GM23338 (cell line): ENCODE data around the gene KIF5A. TPM values are rescaled to one million over a fixed set of nuclear protein-coding genes. Genes with fewer than 3 reads are reported as not detected.
"Not testable (repeated sequence)": the region's sequence is repeated elsewhere in the genome, so short reads cannot be mapped to it uniquely, and the experiment has no call there.

Source experiments
- ATAC-seq: fragments of 200-7000 bp; cut with Tn5 transposase; 3 replicates; pipeline ENCODE4 v1.9.1; 2020
- DNase-seq: peaks from one replicate; pipeline ENCODE4 v3.0.0-alpha.2; 2015; ENCODE audit warnings: low spot score
- H2AFZ ChIP-seq: fragments of 200-600 bp; sonication (generic); 2 replicates; pipeline ENCODE4 v1.8.0; 2016; ENCODE audit warnings: antibody characterized with exemption, mild to moderate bottlenecking, moderate library complexity
- H3F3A ChIP-seq: fragments of 200-600 bp; sonication (generic); replicated peaks from 2 replicates; pipeline ENCODE4 v1.8.0; 2017; ENCODE audit warnings: antibody characterized with exemption, mixed run types, low read depth
- H3K27ac ChIP-seq: fragments of 200-600 bp; sonication (generic); 2 replicates; pipeline ENCODE4 v1.6.1; 2016; ENCODE audit warnings: low read depth
- H3K27me3 ChIP-seq: fragments of 200-600 bp; sonication (generic); 2 replicates; pipeline ENCODE4 v1.8.0; 2016; ENCODE audit warnings: mild to moderate bottlenecking, mixed run types, moderate library complexity; ENCODE audit not compliant: insufficient read depth
- H3K36me3 ChIP-seq: fragments of 200-600 bp; sonication (generic); 2 replicates; pipeline ENCODE4 v1.8.0; 2016; ENCODE audit warnings: mild to moderate bottlenecking; ENCODE audit not compliant: insufficient read depth
- H3K4me1 ChIP-seq: fragments of 200-600 bp; sonication (generic); 2 replicates; pipeline ENCODE4 v1.8.0; 2016; ENCODE audit warnings: mild to moderate bottlenecking, moderate library complexity; ENCODE audit not compliant: insufficient read depth
- H3K4me2 ChIP-seq: fragments of 200-600 bp; sonication (generic); 2 replicates; pipeline ENCODE4 v1.7.1; 2017; ENCODE audit warnings: mixed run types
- H3K4me3 ChIP-seq: fragments of 200-600 bp; sonication (generic); 2 replicates; pipeline ENCODE4 v1.6.1; 2016; ENCODE audit warnings: mixed run types
- H3K79me2 ChIP-seq: fragments of 200-600 bp; sonication (generic); replicated peaks from 2 replicates; pipeline ENCODE4 v1.8.0; 2017; ENCODE audit warnings: mild to moderate bottlenecking; ENCODE audit not compliant: insufficient read depth
- H3K9me2 ChIP-seq: fragments of 200-600 bp; sonication (generic); 2 replicates; pipeline ENCODE4 v1.8.0; 2017; ENCODE audit not compliant: insufficient read depth
- H4K20me1 ChIP-seq: fragments of 200-600 bp; sonication (generic); replicated peaks from 2 replicates; pipeline ENCODE4 v1.8.0; 2017; ENCODE audit warnings: mild to moderate bottlenecking; ENCODE audit not compliant: insufficient read depth
- H3K27ac Mint-ChIP-seq: 2 replicates; pipeline ENCODE4 v1.8.0; 2020; ENCODE audit warnings: inconsistent platforms, mild to moderate bottlenecking, moderate library complexity, mixed read lengths
- H3K27me3 Mint-ChIP-seq: 3 replicates; pipeline ENCODE4 v1.8.0; 2022; ENCODE audit warnings: low read depth, mild to moderate bottlenecking, moderate library complexity, mixed read lengths, inconsistent platforms; ENCODE audit not compliant: insufficient read depth, poor library complexity
- H3K36me3 Mint-ChIP-seq: 3 replicates; pipeline ENCODE4 v1.8.0; 2021; ENCODE audit warnings: low read depth, mild to moderate bottlenecking, inconsistent platforms, moderate library complexity, mixed read lengths
- H3K4me1 Mint-ChIP-seq: 3 replicates; pipeline ENCODE4 v1.8.0; 2020; ENCODE audit warnings: mild to moderate bottlenecking, inconsistent platforms, mixed read lengths
- H3K4me3 Mint-ChIP-seq: 3 replicates; pipeline ENCODE4 v1.8.0; 2021; ENCODE audit warnings: moderate library complexity, mild to moderate bottlenecking, inconsistent platforms, mixed read lengths
- H3K9me3 Mint-ChIP-seq: 3 replicates; pipeline ENCODE4 v1.8.0; 2020; ENCODE audit warnings: moderate library complexity, mild to moderate bottlenecking, inconsistent platforms, mixed read lengths
- EZH2 ChIP-seq: fragments of 200-600 bp; sonication (generic); IDR thresholded peaks from one replicate; pipeline ENCODE4 v1.8.0; 2017; ENCODE audit warnings: antibody characterized with exemption, mild to moderate bottlenecking, low read depth; ENCODE audit not compliant: unreplicated experiment
- EZH2phosphoT487 ChIP-seq: fragments of 200-600 bp; sonication (generic); IDR thresholded peaks from one replicate; pipeline ENCODE4 v1.8.1; 2018; ENCODE audit warnings: antibody characterized with exemption; ENCODE audit not compliant: unreplicated experiment
- POLR2AphosphoS5 ChIP-seq: IDR thresholded peaks from 2 replicates; pipeline ENCODE4 v1.6.1; 2016; ENCODE audit warnings: antibody characterized with exemption, low read depth
- ZNF114 ChIP-seq: fragments of 250-450 bp; sonication (Bioruptor Pico); IDR thresholded peaks from 2 replicates; pipeline ENCODE4 v1.5.0; 2020; ENCODE audit warnings: mild to moderate bottlenecking, moderate library complexity
- ZNF462 ChIP-seq: fragments of 250-450 bp; sonication (Bioruptor Pico); IDR thresholded peaks from 2 replicates; pipeline ENCODE4 v1.5.0; 2020; ENCODE audit warnings: mild to moderate bottlenecking, moderate library complexity
- polyA plus RNA-seq: library from polyadenylated mRNA; unstranded; fragments of >200 nt; fragmentation: Nextera tagmentation; extraction: Ambion mirVana; gene quantifications from 2 replicates; pipeline ENCODE4 v1.2.1, GENCODE V29; 2016
- total RNA-seq: library from RNA; depleted of rRNA; stranded (reverse); fragments of >200 nt; shearing (Covaris generic); gene quantifications from 2 replicates; pipeline ENCODE4 v1.2.3, GENCODE V29; 2014

The KIF5A gene
- total and polyA plus RNA-seq, 2 experiments from 2014 or later = 11.1 to 21.3 TPM

- peaks cover 31% of the 10 kb centered on the region for H3K4me1 Mint-ChIP-seq
- peaks cover 96% of the 10 kb centered on the region for H3K27me3 Mint-ChIP-seq
- H3K27ac ChIP-seq, H3K4me3 ChIP-seq, H2AFZ ChIP-seq, H3K27ac Mint-ChIP-seq, H3K9me2 ChIP-seq, H4K20me1 ChIP-seq, H3K4me3 Mint-ChIP-seq, H3K36me3 ChIP-seq, H3K9me3 Mint-ChIP-seq, H3K79me2 ChIP-seq, H3K4me2 ChIP-seq, ATAC-seq, DNase-seq: not testable (repeated sequence)
- 0 out of 2 replicates have a peak, but pooled peaks cover 13% of the 10 kb centered on the region for H3F3A ChIP-seq
- peak; percentile 12 for TF ChIP-seq EZH2
- H3K27me3 ChIP-seq = peaks cover 100% of the 10 kb centered on the region
- peaks cover 20% of the 10 kb centered on the region; the same call in 2 of the 3 replicates for H3K36me3 Mint-ChIP-seq
- peaks cover 28% of the 10 kb centered on the region for H3K4me1 ChIP-seq
Observed at GRCh38 chr12:57618431-57618830, 68.6 kb downstream of the KIF5A start.

- Histone ChIP-seq H3K4me3 (peak overlapping the region; percentile 59), H3K27me3 (peaks cover 100% of the 10 kb centered on the region), H3K9me2 (no peaks in the 10 kb centered on the region), H4K20me1 (peaks cover 8% of the 10 kb centered on the region), H3K36me3 (peaks cover 4% of the 10 kb centered on the region; the same call in 1 of the 2 replicates), H3K27ac (no peak overlapping the region), H3K4me2 (peak overlapping the region; percentile 87), H2AFZ (peak overlapping the region; percentile 56; the same call in 1 of the 2 replicates), H3K4me1 (peaks cover 26% of the 10 kb centered on the region), H3K79me2 (no peaks in the 10 kb centered on the region), H3F3A (0 out of 2 replicates have a peak, but pooled peaks cover 13% of the 10 kb centered on the region)
- H3K27me3 Mint-ChIP-seq = peaks cover 97% of the 10 kb centered on the region
- ATAC-seq = no peak
- peak overlapping the region; percentile 67 for H3K4me3 Mint-ChIP-seq
- peaks cover 20% of the 10 kb centered on the region; the same call in 2 of the 3 replicates for H3K36me3 Mint-ChIP-seq
- DNase-seq = no peak
- TF ChIP-seq ZNF462 (CRISPR knock-in tag) (no peak), EZH2 (peak; percentile 94), ZNF114 (CRISPR knock-in tag) (no peak), EZH2phosphoT487 (peak; percentile 75), POLR2AphosphoS5 (no peak)
- H3K9me3 Mint-ChIP-seq = no peaks in the 10 kb centered on the region
- no peak overlapping the region for H3K27ac Mint-ChIP-seq
- H3K4me1 Mint-ChIP-seq = peaks cover 27% of the 10 kb centered on the region
Observed at GRCh38 chr12:57618966-57619433, 69.2 kb downstream of the KIF5A start.
